ENCODE results near the gene GPR158.

Gene GPR158

GRCh38 chr10:25444266-25444665 lies 269.5 kb downstream of the GPR158 start:
- no peak for TF ChIP-seq POLR2AphosphoS5 (IDR thresholded peaks at IDR 0.05; ENCODE audit: low read depth)
- TF ChIP-seq REST (IDR thresholded peaks at IDR 0.05; ENCODE audit: insufficient replicate concordance, low read depth): no peak
- TF ChIP-seq GABPA (IDR thresholded peaks at IDR 0.05; ENCODE audit: low read depth): no peak
- no peak overlapping the region for H3K4me3 ChIP-seq (replicated peaks; ENCODE audit: insufficient read depth, low read length)
- H3K27me3 ChIP-seq (ENCODE audit: insufficient read depth, poor library complexity, severe bottlenecking): peaks cover 2% of the 10 kb centered on the region
- no peak for DNase-seq (ENCODE audit: low read depth in 1 of 2, low spot score in 1 of 2)
- no peak overlapping the region for H3K27ac ChIP-seq (replicated peaks)

- no peak overlapping the region for H3K4me3 ChIP-seq (replicated peaks; ENCODE audit: insufficient read depth, low read length)
- peaks cover 2% of the 10 kb centered on the region for H3K27me3 ChIP-seq (ENCODE audit: insufficient read depth, poor library complexity, severe bottlenecking)
- TF ChIP-seq SPI1 (IDR thresholded peaks at IDR 0.05; ENCODE audit: borderline replicate concordance, low read depth) (no peak), GABPA (IDR thresholded peaks at IDR 0.05; ENCODE audit: low read depth) (no peak), CTCF (IDR thresholded peaks at IDR 0.05; ENCODE audit: insufficient read depth, low read length) (no peak), POLR2AphosphoS5 (IDR thresholded peaks at IDR 0.05; ENCODE audit: low read depth) (no peak), REST (IDR thresholded peaks at IDR 0.05; ENCODE audit: insufficient replicate concordance, low read depth) (no peak)
- no peak overlapping the region for H3K27ac ChIP-seq (replicated peaks)
- peak in 1 of 2 experiments; percentile 4 for DNase-seq (ENCODE audit: low read depth in 1 of 2, low spot score in 1 of 2)
These were observed 276.6 kb downstream of the GPR158 start for GRCh38 chr10:25451401-25451800.

- H3K4me3 ChIP-seq (replicated peaks; ENCODE audit: insufficient read depth, low read length): no peak overlapping the region
- TF ChIP-seq SPI1 (IDR thresholded peaks at IDR 0.05; ENCODE audit: borderline replicate concordance, low read depth) (no peak), REST (IDR thresholded peaks at IDR 0.05; ENCODE audit: insufficient replicate concordance, low read depth) (no peak), GABPA (IDR thresholded peaks at IDR 0.05; ENCODE audit: low read depth) (no peak)
- no peak for DNase-seq (ENCODE audit: low read depth in 1 of 2, low spot score in 1 of 2)
- H3K27me3 ChIP-seq (ENCODE audit: insufficient read depth, poor library complexity, severe bottlenecking): no peaks in the 10 kb centered on the region
- no peak overlapping the region for H3K27ac ChIP-seq (replicated peaks)
These were observed 278.8 kb downstream of the GPR158 start for GRCh38 chr10:25453619-25454018.

GRCh38 chr10:25455980-25456567 lies 281.3 kb downstream of the GPR158 start:
- H3K4me3 ChIP-seq (replicated peaks; ENCODE audit: insufficient read depth, low read length): no peak overlapping the region
- no peaks in the 10 kb centered on the region for H3K27me3 ChIP-seq (ENCODE audit: insufficient read depth, poor library complexity, severe bottlenecking)

More at GRCh38 chr10:25455980-25456567, 281.3 kb downstream of the GPR158 start:
- no peak for DNase-seq (ENCODE audit: low read depth in 1 of 2, low spot score in 1 of 2)
- no peak for TF ChIP-seq SPI1 (IDR thresholded peaks at IDR 0.05; ENCODE audit: borderline replicate concordance, low read depth)
- no peak for TF ChIP-seq POLR2AphosphoS5 (IDR thresholded peaks at IDR 0.05; ENCODE audit: low read depth)
- no peak for TF ChIP-seq CTCF (IDR thresholded peaks at IDR 0.05; ENCODE audit: insufficient read depth, low read length)
- TF ChIP-seq REST (IDR thresholded peaks at IDR 0.05; ENCODE audit: insufficient replicate concordance, low read depth): no peak
- TF ChIP-seq GABPA (IDR thresholded peaks at IDR 0.05; ENCODE audit: low read depth): no peak
- H3K27ac ChIP-seq (replicated peaks): no peak overlapping the region

All from HL-60 (cell line).